ENCODE data around the gene CYP1B1.
"Not testable (repeated sequence)": the region's sequence is repeated elsewhere in the genome, so short reads cannot be mapped to it uniquely, and the experiment has no call there.

Gene CYP1B1

GRCh38 chr2:38075507-38076151 is at the start of gene CYP1B1:
Gene CYP1B1 (minus strand): TSS chr2:38076151. CDS start chr2:38075388, 763 bp downstream.
- no peak for DNase-seq (ENCODE audit: low spot score)

GRCh38 chr2:38125007-38125406 is 49.1 kb upstream of the CYP1B1 start:
- DNase-seq (ENCODE audit: low spot score): no peak

- DNase-seq (ENCODE audit: low spot score): no peak
Observed at GRCh38 chr2:38123911-38124310, 48.0 kb upstream of the CYP1B1 start.

- DNase-seq (ENCODE audit: low spot score): no peak
Observed at GRCh38 chr2:38122344-38122743, 46.4 kb upstream of the CYP1B1 start.

GRCh38 chr2:38121481-38121880 is 45.5 kb upstream of the CYP1B1 start:
- DNase-seq (ENCODE audit: low spot score): no peak

- DNase-seq (ENCODE audit: low spot score): no peak
Observed at GRCh38 chr2:38120829-38121228, 44.9 kb upstream of the CYP1B1 start.

GRCh38 chr2:38120264-38120592 is 44.3 kb upstream of the CYP1B1 start:
- DNase-seq (ENCODE audit: low spot score): no peak

GRCh38 chr2:38116762-38117161 is 40.8 kb upstream of the CYP1B1 start:
- DNase-seq (ENCODE audit: low spot score): peak; percentile 89

- peak; percentile 82 for DNase-seq (ENCODE audit: low spot score)
Observed at GRCh38 chr2:38115216-38116032, 39.5 kb upstream of the CYP1B1 start.

GRCh38 chr2:38113981-38114708 is 38.2 kb upstream of the CYP1B1 start:
- DNase-seq (ENCODE audit: low spot score): no peak

GRCh38 chr2:38113051-38113450 is 37.1 kb upstream of the CYP1B1 start:
- no peak for DNase-seq (ENCODE audit: low spot score)

- not testable (repeated sequence) for DNase-seq (ENCODE audit: low spot score)
Observed at GRCh38 chr2:38111350-38111749, 35.4 kb upstream of the CYP1B1 start.

GRCh38 chr2:38109732-38110181 is 33.8 kb upstream of the CYP1B1 start:
- DNase-seq (ENCODE audit: low spot score): no peak

GRCh38 chr2:38108907-38109731 is 33.2 kb upstream of the CYP1B1 start:
- DNase-seq (ENCODE audit: low spot score): no peak

- DNase-seq (ENCODE audit: low spot score): no peak
Observed at GRCh38 chr2:38107738-38108410, 31.9 kb upstream of the CYP1B1 start.

GRCh38 chr2:38106405-38107094 is 30.6 kb upstream of the CYP1B1 start:
- DNase-seq (ENCODE audit: low spot score): no peak

GRCh38 chr2:38105922-38106321 is 30.0 kb upstream of the CYP1B1 start:
- DNase-seq (ENCODE audit: low spot score): no peak

- no peak for DNase-seq (ENCODE audit: low spot score)
Observed at GRCh38 chr2:38104598-38104997, 28.6 kb upstream of the CYP1B1 start.

GRCh38 chr2:38100328-38100727 is 24.4 kb upstream of the CYP1B1 start:
- DNase-seq (ENCODE audit: low spot score): no peak

- no peak for DNase-seq (ENCODE audit: low spot score)
Observed at GRCh38 chr2:38099099-38100028, 23.4 kb upstream of the CYP1B1 start.
